Hepatocyte (in vitro differentiated cells): ENCODE measurements around the gene DISC1.

Experiments
- EZH2 ChIP-seq: fragments of 200-600 bp; sonication (generic); IDR thresholded peaks from 2 replicates; pipeline ENCODE4 v1.6.1; 2016; ENCODE audit warnings: antibody characterized with exemption, mild to moderate bottlenecking, borderline replicate concordance
- EZH2phosphoT487 ChIP-seq: fragments of 200-600 bp; sonication (generic); IDR thresholded peaks from one replicate; pipeline ENCODE4 v1.6.1; 2018; ENCODE audit warnings: antibody characterized with exemption, mild to moderate bottlenecking, low read depth, moderate library complexity; ENCODE audit not compliant: unreplicated experiment, severe bottlenecking
- TF ChIP-seq, protein P1 (sequence below): fragments of 200-600 bp; sonication (generic); IDR thresholded peaks from 2 replicates; pipeline ENCODE4 v1.5.1; 2016; ENCODE audit warnings: antibody characterized with exemption, mild to moderate bottlenecking; ENCODE audit not compliant: poor library complexity

DNA sequence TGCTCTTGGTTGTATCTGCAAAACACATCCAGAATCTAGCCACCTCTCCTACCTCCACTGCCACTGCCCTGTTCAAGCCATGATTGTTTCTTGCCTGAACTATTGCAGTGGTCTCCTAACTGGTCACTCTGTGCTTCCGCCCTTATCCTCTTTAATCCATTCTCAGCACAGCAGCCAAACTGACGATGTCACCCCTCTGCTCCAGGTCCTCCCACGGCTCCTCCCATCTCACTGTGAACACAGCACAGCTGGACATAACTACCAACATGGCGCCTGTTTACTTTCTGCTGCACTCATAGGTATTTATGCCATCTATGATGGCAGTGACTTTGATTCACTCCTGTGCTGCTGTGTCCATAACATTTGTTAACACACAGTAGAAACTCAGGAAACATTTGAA lies 406.7 kb downstream of the DISC1 start:
- TF ChIP-seq EZH2 (no peak), EZH2phosphoT487 (no peak)
- TF ChIP-seq, protein P1, sequence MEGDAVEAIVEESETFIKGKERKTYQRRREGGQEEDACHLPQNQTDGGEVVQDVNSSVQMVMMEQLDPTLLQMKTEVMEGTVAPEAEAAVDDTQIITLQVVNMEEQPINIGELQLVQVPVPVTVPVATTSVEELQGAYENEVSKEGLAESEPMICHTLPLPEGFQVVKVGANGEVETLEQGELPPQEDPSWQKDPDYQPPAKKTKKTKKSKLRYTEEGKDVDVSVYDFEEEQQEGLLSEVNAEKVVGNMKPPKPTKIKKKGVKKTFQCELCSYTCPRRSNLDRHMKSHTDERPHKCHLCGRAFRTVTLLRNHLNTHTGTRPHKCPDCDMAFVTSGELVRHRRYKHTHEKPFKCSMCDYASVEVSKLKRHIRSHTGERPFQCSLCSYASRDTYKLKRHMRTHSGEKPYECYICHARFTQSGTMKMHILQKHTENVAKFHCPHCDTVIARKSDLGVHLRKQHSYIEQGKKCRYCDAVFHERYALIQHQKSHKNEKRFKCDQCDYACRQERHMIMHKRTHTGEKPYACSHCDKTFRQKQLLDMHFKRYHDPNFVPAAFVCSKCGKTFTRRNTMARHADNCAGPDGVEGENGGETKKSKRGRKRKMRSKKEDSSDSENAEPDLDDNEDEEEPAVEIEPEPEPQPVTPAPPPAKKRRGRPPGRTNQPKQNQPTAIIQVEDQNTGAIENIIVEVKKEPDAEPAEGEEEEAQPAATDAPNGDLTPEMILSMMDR = no peak
